Subcutaneous adipose tissue (tissue), 4 donors: Measurements from ENCODE around the gene ALPI. TPM values are rescaled to one million over a fixed set of nuclear protein-coding genes. Genes with fewer than 3 reads are reported as not detected.

Experiments
- total RNA-seq, 4 donors: library from RNA; depleted of rRNA; stranded (reverse); fragments of >200 nt; gene quantifications; one replicate each; pipeline ENCODE4 v1.1.0, GENCODE V29; 2016
- TF ChIP-seq, protein P1 (sequence below): fragments of 450-650 bp; IDR thresholded peaks from one replicate; pipeline ENCODE4 v1.5.1; 2016; ENCODE audit warnings: low read depth, mild to moderate bottlenecking, control low read depth, antibody characterized with exemption, moderate library complexity

The ALPI gene
- total RNA-seq, 4 donors from 2014 or later: not detected

DNA sequence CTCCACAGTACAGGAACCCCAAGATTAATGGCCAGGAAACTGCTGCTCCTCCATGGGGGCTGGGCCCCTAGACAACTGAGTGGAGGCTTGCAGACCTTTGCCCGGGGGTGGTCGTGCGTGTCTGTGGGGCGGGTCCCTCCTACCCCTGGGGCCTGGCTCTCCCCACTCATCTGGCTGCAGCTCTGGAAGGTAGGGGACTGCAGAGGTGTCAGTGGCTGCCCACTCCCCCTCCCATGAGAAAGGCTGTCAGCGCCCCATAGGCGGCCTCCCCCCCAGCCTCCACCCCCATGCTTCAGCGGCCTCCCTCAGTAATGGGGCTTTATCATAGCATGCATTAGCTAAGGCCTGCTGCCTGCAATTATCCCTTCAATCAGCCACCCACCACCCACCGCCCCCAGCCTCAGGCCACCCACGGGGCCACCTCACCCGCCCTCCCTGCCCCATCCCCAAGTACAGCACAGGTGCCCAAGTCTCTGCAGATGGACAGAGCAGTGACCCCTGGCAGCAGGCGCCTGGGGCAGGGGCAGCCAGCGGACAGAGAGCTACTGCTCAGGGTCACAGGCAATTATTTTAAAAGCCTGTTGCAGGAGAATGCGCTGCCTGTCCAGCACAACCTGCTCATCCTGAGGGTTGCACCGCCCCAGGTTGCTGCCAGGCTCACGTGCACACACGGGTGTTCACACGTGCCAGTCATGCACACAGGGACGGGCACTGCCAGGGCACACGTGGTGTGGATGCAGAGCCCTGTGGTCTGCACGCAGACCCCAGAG is 40.7 kb downstream of the ALPI start:
- TF ChIP-seq, protein P1, sequence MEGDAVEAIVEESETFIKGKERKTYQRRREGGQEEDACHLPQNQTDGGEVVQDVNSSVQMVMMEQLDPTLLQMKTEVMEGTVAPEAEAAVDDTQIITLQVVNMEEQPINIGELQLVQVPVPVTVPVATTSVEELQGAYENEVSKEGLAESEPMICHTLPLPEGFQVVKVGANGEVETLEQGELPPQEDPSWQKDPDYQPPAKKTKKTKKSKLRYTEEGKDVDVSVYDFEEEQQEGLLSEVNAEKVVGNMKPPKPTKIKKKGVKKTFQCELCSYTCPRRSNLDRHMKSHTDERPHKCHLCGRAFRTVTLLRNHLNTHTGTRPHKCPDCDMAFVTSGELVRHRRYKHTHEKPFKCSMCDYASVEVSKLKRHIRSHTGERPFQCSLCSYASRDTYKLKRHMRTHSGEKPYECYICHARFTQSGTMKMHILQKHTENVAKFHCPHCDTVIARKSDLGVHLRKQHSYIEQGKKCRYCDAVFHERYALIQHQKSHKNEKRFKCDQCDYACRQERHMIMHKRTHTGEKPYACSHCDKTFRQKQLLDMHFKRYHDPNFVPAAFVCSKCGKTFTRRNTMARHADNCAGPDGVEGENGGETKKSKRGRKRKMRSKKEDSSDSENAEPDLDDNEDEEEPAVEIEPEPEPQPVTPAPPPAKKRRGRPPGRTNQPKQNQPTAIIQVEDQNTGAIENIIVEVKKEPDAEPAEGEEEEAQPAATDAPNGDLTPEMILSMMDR: no peak

DNA sequence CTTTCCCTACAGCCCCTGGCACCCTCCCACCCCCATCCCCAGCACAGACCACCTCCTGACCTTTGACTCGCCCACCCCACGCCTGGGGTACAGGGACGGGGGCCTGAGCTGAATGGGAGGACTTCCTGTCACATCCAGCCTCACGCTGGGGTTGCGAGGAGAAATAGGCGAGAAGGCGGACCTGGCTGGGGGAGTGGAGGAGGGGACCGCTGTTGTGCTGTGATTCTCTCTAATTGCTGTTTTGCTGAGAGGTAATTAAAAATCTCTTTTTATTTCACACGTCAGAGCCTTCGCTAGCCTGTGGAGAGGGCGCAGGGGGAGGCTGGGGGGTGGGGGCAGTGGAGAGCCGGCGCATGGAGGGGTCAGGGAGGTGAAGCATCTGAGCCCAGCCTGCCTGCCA is 41.4 kb downstream of the ALPI start:
- TF ChIP-seq, protein P1: no peak

DNA sequence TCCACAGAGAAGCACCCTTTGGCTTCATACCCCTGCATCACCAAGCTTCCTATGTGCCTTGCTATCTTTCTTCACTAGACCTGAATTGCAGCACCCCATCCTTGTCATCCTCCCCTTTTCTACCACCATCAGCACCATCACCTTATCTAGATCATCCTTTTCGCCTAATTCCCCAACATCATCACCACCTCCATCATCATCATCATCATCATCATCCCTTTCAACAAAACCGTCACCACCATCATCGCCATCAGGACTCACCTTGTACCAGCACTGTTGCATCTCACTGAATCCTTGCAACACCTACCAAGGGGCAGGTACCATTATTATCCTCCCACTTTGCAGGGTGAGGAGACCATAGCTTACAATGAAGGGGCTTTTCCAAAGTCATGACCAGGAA is 42.5 kb downstream of the ALPI start:
- TF ChIP-seq, protein P1: no peak

DNA sequence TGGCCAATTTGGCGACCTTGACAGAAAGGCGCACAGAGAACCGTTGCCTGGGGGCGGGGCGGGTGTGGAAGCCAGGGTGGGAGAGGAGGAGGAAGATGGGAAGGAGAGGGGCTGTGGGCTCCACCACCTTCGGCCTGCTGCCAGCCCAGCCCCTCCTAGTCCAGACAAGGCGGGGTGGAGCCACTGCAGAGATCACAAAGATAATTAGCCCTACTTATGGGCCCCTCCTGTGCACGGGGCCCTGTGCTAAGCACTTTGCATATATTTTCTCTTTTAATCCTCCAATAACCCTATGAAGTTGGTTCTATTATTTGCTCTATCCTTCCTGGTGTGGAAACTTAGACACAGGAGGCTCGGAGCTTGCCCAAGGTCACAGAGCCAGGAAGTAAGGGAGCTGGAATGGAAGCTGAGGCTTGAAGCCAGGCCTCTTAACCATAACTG is 45.4 kb downstream of the ALPI start:
- TF ChIP-seq, protein P1: no peak

DNA sequence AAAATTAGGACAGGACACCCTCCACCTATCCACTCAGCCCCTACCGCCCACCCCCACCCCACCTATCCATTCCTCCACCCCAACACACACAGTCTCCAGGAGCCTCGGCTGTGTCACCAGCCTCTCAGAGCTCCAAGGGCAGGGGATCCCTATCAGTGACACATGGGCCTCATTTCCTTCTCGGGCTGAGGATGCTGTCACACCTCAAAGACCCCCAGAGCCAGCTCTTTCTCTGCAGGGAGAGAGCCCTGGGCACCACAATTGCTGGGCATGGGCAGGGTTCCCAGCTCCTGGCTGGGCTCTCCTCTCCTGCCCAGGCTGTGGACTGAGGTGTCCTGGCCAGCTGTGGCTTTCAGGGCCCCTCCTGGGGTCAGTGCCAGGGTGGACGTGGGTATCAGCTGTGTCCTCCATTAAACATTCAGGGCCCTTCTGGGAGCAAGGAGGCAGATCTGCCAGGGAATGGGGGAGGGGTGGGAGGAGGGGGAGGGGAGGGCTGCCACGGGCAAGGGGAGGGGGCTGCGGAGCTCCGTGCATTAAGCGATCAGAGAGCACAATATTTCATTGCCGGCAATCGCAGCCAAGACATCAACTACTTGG is 45.9 kb downstream of the ALPI start:
- TF ChIP-seq, protein P1: no peak

DNA sequence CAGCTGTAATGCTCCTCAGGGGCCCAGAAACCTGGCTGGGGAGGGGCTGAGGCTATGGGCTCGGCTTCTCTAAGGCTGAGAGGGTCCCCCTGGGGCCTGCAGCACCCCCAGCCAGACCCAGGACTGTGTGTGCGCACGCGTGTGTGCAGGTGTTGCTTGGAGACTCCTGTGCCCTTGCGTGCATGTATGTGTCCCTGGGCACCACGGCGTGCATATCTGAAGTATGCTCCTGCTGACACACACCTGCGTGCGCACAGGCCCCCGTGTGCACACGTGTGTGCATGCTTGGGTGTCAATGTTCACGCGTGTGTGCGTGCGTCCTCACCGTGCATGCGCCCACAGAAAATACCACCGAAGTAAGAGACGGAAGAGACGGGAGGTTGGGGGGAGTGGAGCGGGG is 46.6 kb downstream of the ALPI start:
- TF ChIP-seq, protein P1: no peak

DNA sequence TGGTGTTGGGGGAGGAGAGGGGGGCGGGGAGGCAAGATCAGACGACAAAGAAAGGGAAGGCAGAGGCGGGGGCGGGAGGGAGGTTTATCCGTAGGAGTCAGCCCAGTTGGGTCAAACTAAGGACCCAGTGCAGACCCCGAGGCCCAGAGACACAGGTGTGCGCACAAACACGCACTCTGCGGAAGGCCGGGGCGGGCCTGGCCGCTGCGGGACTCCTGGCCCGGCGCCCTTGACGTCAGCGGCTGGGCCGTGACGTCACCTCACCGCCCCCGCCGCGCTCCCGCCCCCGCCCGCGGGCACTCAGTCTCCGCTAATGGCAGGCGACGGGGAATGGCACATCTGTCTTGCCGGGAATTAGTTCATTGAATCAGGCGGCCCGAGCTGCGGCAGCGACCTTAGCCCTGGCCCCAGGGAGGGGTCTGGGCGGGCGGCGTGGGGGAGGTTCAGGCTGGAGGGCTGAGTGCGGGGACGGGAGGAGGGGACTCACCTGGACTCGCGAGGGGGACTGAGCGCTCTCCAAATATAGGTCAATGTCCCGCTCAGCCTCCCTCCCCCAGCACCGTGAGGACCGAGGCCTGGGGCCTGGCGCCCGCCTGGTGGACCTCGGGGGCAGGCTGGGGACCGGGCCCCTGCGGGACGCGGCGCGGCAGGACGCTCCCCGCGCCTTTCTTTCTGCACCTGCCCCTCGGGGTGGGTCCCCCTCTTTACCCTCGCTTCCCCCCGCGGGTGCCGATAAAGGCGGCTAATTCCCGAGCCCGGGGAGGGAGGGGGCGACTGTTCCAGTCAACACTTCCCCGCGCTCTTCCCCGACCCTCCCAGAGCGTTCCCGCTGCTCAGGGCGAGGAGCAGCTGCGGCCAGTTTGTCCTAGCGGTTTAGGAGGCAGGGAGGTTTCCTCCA is 47.2 kb downstream of the ALPI start:
- TF ChIP-seq, protein P1: no peak
